ENCODE measurements around the gene TMEM179.

The TMEM179 gene

DNA sequence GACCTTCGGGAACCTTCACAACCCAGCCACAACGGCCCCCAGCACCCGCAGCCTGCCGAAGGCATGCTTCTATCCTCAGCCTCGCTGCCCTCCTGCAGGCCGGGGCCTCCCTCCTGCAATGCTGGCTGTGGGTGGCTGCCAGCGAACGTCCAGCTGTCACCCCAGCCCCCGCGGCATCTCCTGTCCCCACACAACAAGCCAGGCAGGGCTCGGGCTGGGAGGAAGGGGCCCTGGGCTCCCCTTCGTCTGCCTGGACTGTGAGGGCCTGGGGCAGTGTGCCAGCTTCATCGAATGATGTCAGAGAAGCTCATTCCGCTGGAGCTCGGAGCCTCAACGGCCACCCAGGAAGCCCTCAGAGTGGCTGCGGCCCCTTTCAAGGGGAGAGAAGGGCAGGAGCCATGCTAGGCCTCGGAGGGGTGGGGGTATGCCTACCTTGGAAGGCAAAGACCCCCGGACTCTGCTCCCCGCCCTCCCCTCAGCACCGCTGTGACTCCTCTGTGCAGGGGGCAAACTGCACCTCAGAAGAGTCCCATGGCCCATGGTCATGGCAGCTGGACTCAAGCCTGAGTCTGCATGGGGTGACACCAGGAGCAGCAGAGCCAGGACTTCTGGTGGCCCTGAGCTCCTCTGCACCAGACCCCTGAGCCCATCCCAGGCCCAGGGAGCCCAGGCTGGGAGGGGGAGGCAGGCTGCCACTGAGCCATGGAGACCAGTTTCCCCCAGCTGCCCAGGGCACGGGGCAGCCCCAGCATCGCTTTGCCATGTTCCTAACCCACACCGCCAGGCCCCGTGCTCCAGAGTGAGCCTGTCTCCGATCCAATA lies 49.8 kb downstream of the TMEM179 start:
- Histone ChIP-seq H3K4me3 (no peak overlapping the region), H3K27ac (no peak overlapping the region)
- DNase-seq (ENCODE audit: low spot score), result no peak
- TF ChIP-seq, protein P1, sequence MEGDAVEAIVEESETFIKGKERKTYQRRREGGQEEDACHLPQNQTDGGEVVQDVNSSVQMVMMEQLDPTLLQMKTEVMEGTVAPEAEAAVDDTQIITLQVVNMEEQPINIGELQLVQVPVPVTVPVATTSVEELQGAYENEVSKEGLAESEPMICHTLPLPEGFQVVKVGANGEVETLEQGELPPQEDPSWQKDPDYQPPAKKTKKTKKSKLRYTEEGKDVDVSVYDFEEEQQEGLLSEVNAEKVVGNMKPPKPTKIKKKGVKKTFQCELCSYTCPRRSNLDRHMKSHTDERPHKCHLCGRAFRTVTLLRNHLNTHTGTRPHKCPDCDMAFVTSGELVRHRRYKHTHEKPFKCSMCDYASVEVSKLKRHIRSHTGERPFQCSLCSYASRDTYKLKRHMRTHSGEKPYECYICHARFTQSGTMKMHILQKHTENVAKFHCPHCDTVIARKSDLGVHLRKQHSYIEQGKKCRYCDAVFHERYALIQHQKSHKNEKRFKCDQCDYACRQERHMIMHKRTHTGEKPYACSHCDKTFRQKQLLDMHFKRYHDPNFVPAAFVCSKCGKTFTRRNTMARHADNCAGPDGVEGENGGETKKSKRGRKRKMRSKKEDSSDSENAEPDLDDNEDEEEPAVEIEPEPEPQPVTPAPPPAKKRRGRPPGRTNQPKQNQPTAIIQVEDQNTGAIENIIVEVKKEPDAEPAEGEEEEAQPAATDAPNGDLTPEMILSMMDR (IDR thresholded peaks at IDR 0.05), result no peak

DNA sequence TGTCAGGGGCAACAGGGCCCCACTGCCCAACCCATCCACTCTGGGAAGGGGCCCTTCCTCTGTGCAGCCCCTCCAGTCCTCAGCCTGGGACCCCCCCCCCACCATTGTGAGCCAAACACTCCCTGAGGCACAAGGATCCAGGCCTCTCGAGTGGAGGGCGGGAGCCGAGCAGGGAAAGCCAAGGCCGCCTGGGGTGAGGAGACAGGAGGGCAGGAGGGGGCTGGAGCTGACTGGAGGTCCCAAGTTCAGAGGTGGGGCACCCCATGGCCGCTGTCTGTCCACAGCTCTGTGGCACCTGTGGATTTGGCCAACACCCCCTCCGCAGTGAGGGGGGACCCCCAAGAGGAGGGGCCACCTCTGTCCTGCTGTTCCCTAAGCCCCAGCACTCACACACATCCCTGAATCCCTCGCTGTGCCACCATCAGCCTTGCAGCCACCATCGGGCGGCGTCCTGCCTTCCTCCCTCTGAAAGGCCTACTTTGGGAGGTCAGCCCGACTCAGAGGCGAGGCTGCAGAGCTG lies 50.4 kb downstream of the TMEM179 start:
- Histone ChIP-seq H3K27ac (no peak overlapping the region), H3K4me3 (no peak overlapping the region)
- TF ChIP-seq, protein P1 (IDR thresholded peaks at IDR 0.05), result no peak
- DNase-seq (ENCODE audit: low spot score), result no peak

DNA sequence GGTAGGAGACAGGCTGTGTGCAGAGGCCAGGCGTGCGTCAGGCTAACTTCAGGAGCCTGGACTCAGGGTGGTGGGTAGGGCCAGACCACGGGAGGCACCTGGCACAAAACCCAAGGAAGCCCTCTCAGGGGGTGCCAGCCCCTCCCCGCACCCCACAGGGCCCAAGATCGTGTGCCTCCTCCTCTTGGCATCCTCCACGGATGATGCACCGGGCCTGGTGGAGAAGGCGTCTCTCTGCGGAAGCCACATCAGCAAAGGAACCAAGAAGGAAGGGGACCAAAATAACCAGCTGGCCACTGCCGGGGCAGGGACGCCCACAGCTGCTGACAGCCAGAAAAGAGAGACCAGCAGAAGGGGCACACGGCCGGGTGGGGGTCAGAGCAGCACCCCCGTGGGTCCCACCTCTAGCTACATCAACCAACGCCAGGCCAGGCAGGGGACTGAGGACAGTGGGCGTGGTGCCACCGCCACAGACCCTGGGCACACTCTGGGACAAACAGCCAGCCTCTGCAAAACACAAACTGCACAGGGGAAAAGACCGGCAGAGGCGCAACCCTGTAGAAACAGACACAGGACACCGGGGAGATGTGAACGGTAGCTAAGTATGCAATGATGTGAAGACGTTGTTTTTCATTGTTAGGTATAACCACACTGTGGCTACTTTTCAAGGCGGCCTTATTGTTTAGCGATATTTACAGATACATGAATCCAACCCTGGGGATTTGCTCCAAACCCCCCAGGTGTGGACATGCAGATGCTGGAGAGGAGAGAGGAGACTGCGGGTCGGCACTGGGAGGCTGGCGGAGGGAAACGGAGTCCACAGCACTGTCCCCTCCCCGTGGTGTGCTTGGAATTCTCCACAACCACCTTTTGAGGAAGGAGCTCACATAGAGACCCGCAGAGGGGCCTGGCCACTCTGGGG lies 51.1 kb downstream of the TMEM179 start:
- Histone ChIP-seq H3K27ac (no peak overlapping the region), H3K4me3 (no peak overlapping the region)
- DNase-seq (ENCODE audit: low spot score), result no peak
- TF ChIP-seq, protein P1 (IDR thresholded peaks at IDR 0.05), result no peak

DNA sequence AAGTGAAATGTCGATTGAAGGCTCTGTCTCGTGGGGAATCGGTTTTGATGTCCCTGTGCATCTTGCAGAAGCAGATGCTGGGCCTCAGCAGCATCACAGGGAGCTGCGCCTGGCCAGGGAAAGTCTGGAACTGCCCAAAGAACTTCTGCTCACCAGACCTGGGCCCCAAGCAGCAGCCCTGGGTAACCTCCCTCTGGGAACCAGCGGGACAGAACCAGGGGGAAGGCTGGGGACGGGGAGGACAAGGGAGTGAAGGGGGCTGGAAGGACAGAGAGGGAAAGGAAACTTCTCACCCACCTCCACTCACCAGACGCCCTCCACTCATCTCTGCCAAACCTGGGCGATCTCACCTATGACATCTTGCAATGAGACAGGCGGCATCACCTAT lies 51.8 kb downstream of the TMEM179 start:
- Histone ChIP-seq H3K27ac (no peak overlapping the region), H3K4me3 (no peak overlapping the region)
- no peak for DNase-seq (ENCODE audit: low spot score)
- TF ChIP-seq, protein P1 (IDR thresholded peaks at IDR 0.05), result no peak

DNA sequence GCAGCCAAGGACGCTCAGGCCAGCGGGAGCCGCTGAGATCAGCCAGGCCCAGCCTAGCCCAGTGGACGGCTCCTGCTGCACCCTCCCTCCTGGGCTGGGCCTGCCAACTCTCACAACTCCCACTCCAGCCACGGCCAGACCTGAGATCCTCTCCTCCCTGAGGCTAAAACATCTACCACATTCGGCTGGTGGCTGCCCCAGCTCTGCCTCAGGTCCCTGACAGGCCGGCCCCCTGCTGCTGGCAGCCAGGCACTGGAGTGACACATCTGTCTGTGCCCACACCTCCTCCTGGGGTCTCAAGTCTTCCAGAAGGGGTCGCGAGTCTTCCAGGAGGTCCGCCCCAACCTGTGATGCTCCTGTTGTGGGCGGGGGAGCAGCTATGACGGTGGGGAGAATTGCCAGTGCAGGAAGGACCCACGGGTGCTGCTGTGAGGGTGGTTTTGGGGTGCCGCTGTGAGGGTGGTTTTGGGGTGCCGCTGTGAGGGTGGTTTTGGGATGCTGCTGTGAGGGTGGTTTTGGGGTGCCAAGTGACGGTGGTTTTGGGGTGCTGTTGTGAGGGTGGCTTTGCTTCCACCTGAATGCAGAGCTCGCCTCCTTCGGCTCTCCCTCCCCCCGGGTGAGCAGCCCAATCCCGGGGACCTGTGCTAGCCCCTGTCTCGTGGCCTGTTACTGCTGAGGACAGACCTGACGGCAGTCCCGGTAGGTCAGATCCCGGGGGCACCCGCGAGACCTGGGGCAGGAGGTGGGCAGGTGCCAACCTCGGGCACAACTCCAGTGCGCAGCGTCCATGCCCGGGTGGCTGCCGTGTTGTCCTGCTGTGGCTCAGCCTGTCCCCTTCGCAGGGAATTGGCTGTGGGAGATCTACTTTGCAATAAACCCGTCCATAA lies 52.5 kb downstream of the TMEM179 start:
- Histone ChIP-seq H3K27ac (no peak overlapping the region), H3K4me3 (no peak overlapping the region)
- TF ChIP-seq, protein P1 (IDR thresholded peaks at IDR 0.05), result no peak
- no peak for DNase-seq (ENCODE audit: low spot score)

Measured in coronary artery (tissue), 2 donors.